A549 (cell line): ENCODE results near the gene ODC1. TPM values are rescaled to one million over a fixed set of nuclear protein-coding genes. Genes with fewer than 3 reads are reported as not detected.

Experiments used
- ATAC-seq, 2 experiments: fragments of 200-7000 bp in 1 of 2; fragments of >200 bp in 1 of 2; cut with Nextera tagmentation in 1 of 2; cut with Tn5 transposase in 1 of 2; 3 replicates each; pipeline versions ENCODE4 v1.8.0 to v1.9.1; 2018 to 2020; ENCODE audit warnings: mild to moderate bottlenecking in 1 of 2, moderate library complexity in 1 of 2
- CTCF ChIA-PET: fragments of 300-600 bp; sonication (Branson Sonifier 250); formaldehyde crosslinking; extraction: SDS; loops from one replicate; lab custom pipeline; 2021; ENCODE audit warnings: antibody characterized with exemption, inconsistent platforms; lab: Yijun Ruan, JAX
- POLR2A ChIA-PET: fragments of 350-600 bp; formaldehyde crosslinking; extraction: SDS; loops from one replicate; lab custom pipeline; 2021; ENCODE audit warnings: antibody characterized with exemption, inconsistent platforms; lab: Yijun Ruan, JAX
- DNase-seq, 2 experiments: peaks; one replicate each; pipeline versions ENCODE4 v3.0.0 to v3.0.0-alpha.2; 2011 to 2016; ENCODE audit warnings: low read depth in 1 of 2, low spot score in 1 of 2
- FAIRE-seq: peaks from 2 replicates; lab custom pipeline; 2011; peaks lifted over from hg19 to GRCh38; lab: Jason Lieb, UNC
- H3K27ac ChIP-seq, 2 experiments: fragments of >200 bp; sonication (Bioruptor Twin); formaldehyde crosslinking; 3 replicates each; pipeline ENCODE4 v1.5.1; 2016 to 2017
- H3K4me1 ChIP-seq: fragments of >200 bp; sonication (Bioruptor Twin); formaldehyde crosslinking; 3 replicates; pipeline ENCODE4 v1.6.1; 2016
- H3K4me2 ChIP-seq: fragments of >200 bp; sonication (Bioruptor Twin); formaldehyde crosslinking; 3 replicates; pipeline ENCODE4 v1.6.1; 2016
- H3K4me3 ChIP-seq: fragments of >200 bp; sonication (Bioruptor Twin); formaldehyde crosslinking; 3 replicates; pipeline ENCODE4 v1.5.1; 2016
- H3K9me3 ChIP-seq: fragments of >200 bp; sonication (Bioruptor Twin); formaldehyde crosslinking; 3 replicates; pipeline ENCODE4 v1.6.1; 2016
- BCL3 ChIP-seq: fragments of >200 bp; sonication (Bioruptor Twin); formaldehyde crosslinking; IDR thresholded peaks from 3 replicates; pipeline ENCODE4 v1.6.1; 2016
- CBX8 ChIP-seq: fragments of 200-600 bp; sonication (generic); IDR thresholded peaks from 2 replicates; pipeline ENCODE4 v1.6.1; 2016
- CHD2 ChIP-seq: fragments of 150-350 bp; IDR thresholded peaks from 2 replicates; pipeline ENCODE4 v1.6.1; 2014; ENCODE audit warnings: low read length; ENCODE audit not compliant: partially characterized antibody
- CTCF ChIP-seq: fragments of >200 bp; sonication (Bioruptor Twin); formaldehyde crosslinking; IDR thresholded peaks from 3 replicates; pipeline ENCODE4 v1.5.1; 2016
- EP300 ChIP-seq, 2 experiments: fragments of >200 bp; sonication (Bioruptor Twin); formaldehyde crosslinking; IDR thresholded peaks; 2 replicates in 1 of 2; 3 replicates in 1 of 2; pipeline ENCODE4 v1.6.1; 2016 to 2017
- FOSL2 ChIP-seq, 2 experiments: fragments of 450-650 bp in 1 of 2; fragments of >200 bp in 1 of 2; sonication (Bioruptor Twin) in 1 of 2; formaldehyde crosslinking; IDR thresholded peaks; 2 replicates each; pipeline versions ENCODE4 v1.5.0 to v1.6.1; 2016 to 2020; ENCODE audit warnings: mild to moderate bottlenecking in 1 of 2, moderate library complexity in 1 of 2
- FOXS1 ChIP-seq: fragments of 250-450 bp; sonication (Bioruptor Pico); IDR thresholded peaks from 2 replicates; pipeline ENCODE4 v1.5.0; 2020; ENCODE audit warnings: mild to moderate bottlenecking, moderate library complexity
- HES2 ChIP-seq: fragments of >200 bp; sonication (Bioruptor Twin); formaldehyde crosslinking; IDR thresholded peaks from 2 replicates; pipeline ENCODE4 v1.6.1; 2016
- HEYL ChIP-seq: fragments of 250-450 bp; sonication (Bioruptor Pico); IDR thresholded peaks from 2 replicates; pipeline ENCODE4 v1.8.0; 2021; ENCODE audit warnings: mild to moderate bottlenecking, moderate library complexity
- KDM5A ChIP-seq: fragments of 200-600 bp; sonication (generic); IDR thresholded peaks from 2 replicates; pipeline ENCODE4 v1.6.1; 2016; ENCODE audit warnings: antibody characterized with exemption, mild to moderate bottlenecking
- NFE2L2 ChIP-seq: fragments of 150-350 bp; conservative IDR thresholded peaks from 2 replicates; pipeline ENCODE4 v1.6.1; 2014; ENCODE audit warnings: low read length
- NPAS2 ChIP-seq: fragments of 250-450 bp; sonication (Bioruptor Pico); IDR thresholded peaks from 2 replicates; pipeline ENCODE4 v1.8.0; 2022; ENCODE audit warnings: mild to moderate bottlenecking, moderate library complexity, borderline replicate concordance
- RAD21 ChIP-seq, 2 experiments: fragments of >200 bp in 1 of 2; sonication (Bioruptor Twin) in 1 of 2; formaldehyde crosslinking in 1 of 2; IDR thresholded peaks in 1 of 2; conservative IDR thresholded peaks in 1 of 2; 2 replicates in 1 of 2; 3 replicates in 1 of 2; pipeline ENCODE4 v1.6.1; 2012 to 2018; ENCODE audit warnings: inconsistent platforms in 1 of 2
- RFX5 ChIP-seq: fragments of 450-650 bp; IDR thresholded peaks from 2 replicates; pipeline ENCODE4 v1.7.1; 2014; ENCODE audit warnings: antibody characterized with exemption, mild to moderate bottlenecking, moderate library complexity
- RNF2 ChIP-seq: fragments of 200-600 bp; sonication (generic); IDR thresholded peaks from 2 replicates; pipeline ENCODE4 v1.6.1; 2016; ENCODE audit warnings: low read depth, mild to moderate bottlenecking, antibody characterized with exemption, moderate library complexity, borderline replicate concordance
- TFCP2L1 ChIP-seq: fragments of 250-450 bp; sonication (Bioruptor Pico); IDR thresholded peaks from 2 replicates; pipeline ENCODE4 v1.5.0; 2021; ENCODE audit warnings: mild to moderate bottlenecking
- TP53 ChIP-seq: fragments of 250-450 bp; sonication (Bioruptor Pico); IDR thresholded peaks from 2 replicates; pipeline ENCODE4 v1.5.0; 2021; ENCODE audit warnings: mild to moderate bottlenecking, moderate library complexity
- ZC3H11A ChIP-seq: fragments of 450-650 bp; IDR thresholded peaks from 2 replicates; pipeline ENCODE4 v1.6.1; 2014; ENCODE audit warnings: antibody characterized with exemption, mild to moderate bottlenecking
- ZNF302 ChIP-seq: fragments of 250-450 bp; sonication (Bioruptor Pico); IDR thresholded peaks from 2 replicates; pipeline ENCODE4 v1.9.0; 2021; ENCODE audit warnings: inconsistent platforms, mild to moderate bottlenecking, moderate library complexity
- WGBS: methylation state at CpG from one replicate; pipeline ENCODE4 v1.1.6; 2017; ENCODE audit errors: missing lambda C conversion rate; 5-methylcytosine and 5-hydroxymethylcytosine counted together
- polyA plus RNA-seq, 4 experiments: library from polyadenylated mRNA; depleted of rRNA in 3 of 4; stranded (reverse); fragments of >200 nt; fragmentation: RNase III in 1 of 4; extraction: RNeasy Plus Mini Kit Qiagen cat#74134 plus additional on column Dnase treatment in 1 of 4; gene quantifications; 2 replicates in 3 of 4; 3 replicates in 1 of 4; pipeline ENCODE4 v1.2.3, GENCODE V29; 2011 to 2017
- TF ChIP-seq, protein P1 (sequence below): fragments of 200-600 bp; sonication (generic); IDR thresholded peaks from 2 replicates; pipeline ENCODE4 v1.6.1; 2016; ENCODE audit warnings: antibody characterized with exemption, mild to moderate bottlenecking, moderate library complexity
- TF ChIP-seq, protein P2 (sequence below): fragments of 250-450 bp; sonication (Bioruptor Pico); IDR thresholded peaks from 2 replicates; pipeline ENCODE4 v1.5.0; 2020; ENCODE audit warnings: low read depth, mild to moderate bottlenecking, moderate library complexity

The ODC1 gene
- polyA plus RNA-seq, 2 of the 4 experiments (the other 2 are of a cell fraction) = 57.8 to 265 TPM

- no peak for TF ChIP-seq TFCP2L1
- no peak for TF ChIP-seq ZC3H11A
These were observed 54.5 kb downstream of the ODC1 start (continued) for GRCh38 chr2:10393640-10393982.

GRCh38 chr2:10392951-10393639 is 55.0 kb downstream of the ODC1 start:
- Histone ChIP-seq H3K4me3 (no peak overlapping the region), H3K4me2 (no peak overlapping the region; the same call in 2 of the 3 replicates), H3K27ac (peak overlapping the region; percentile 26 to 47; a peak in 4 of 6 replicates), H3K4me1 (peaks cover 52% of the 10 kb centered on the region), H3K9me3 (no peaks in the 10 kb centered on the region)
- FAIRE-seq = no peak
- TF ChIP-seq EP300 (IDR thresholded peaks at IDR 0.05) = no peak
- TF ChIP-seq, protein P1, sequence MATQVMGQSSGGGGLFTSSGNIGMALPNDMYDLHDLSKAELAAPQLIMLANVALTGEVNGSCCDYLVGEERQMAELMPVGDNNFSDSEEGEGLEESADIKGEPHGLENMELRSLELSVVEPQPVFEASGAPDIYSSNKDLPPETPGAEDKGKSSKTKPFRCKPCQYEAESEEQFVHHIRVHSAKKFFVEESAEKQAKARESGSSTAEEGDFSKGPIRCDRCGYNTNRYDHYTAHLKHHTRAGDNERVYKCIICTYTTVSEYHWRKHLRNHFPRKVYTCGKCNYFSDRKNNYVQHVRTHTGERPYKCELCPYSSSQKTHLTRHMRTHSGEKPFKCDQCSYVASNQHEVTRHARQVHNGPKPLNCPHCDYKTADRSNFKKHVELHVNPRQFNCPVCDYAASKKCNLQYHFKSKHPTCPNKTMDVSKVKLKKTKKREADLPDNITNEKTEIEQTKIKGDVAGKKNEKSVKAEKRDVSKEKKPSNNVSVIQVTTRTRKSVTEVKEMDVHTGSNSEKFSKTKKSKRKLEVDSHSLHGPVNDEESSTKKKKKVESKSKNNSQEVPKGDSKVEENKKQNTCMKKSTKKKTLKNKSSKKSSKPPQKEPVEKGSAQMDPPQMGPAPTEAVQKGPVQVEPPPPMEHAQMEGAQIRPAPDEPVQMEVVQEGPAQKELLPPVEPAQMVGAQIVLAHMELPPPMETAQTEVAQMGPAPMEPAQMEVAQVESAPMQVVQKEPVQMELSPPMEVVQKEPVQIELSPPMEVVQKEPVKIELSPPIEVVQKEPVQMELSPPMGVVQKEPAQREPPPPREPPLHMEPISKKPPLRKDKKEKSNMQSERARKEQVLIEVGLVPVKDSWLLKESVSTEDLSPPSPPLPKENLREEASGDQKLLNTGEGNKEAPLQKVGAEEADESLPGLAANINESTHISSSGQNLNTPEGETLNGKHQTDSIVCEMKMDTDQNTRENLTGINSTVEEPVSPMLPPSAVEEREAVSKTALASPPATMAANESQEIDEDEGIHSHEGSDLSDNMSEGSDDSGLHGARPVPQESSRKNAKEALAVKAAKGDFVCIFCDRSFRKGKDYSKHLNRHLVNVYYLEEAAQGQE = no peak
- no peak for TF ChIP-seq RFX5
- TF ChIP-seq RAD21 (conservative IDR thresholded peaks at IDR 0.05 in 1 of 2, IDR thresholded peaks at IDR 0.05 in 1 of 2) = no peak
- no peak for TF ChIP-seq HEYL (CRISPR knock-in tag)
- TF ChIP-seq, protein P2, sequence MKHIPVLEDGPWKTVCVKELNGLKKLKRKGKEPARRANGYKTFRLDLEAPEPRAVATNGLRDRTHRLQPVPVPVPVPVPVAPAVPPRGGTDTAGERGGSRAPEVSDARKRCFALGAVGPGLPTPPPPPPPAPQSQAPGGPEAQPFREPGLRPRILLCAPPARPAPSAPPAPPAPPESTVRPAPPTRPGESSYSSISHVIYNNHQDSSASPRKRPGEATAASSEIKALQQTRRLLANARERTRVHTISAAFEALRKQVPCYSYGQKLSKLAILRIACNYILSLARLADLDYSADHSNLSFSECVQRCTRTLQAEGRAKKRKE = no peak
- TF ChIP-seq BCL3 = no peak
- no peak for TF ChIP-seq KDM5A
- no peak for TF ChIP-seq CHD2
- TF ChIP-seq TP53 = no peak
- TF ChIP-seq FOXS1 (CRISPR knock-in tag) = no peak
- no peak for TF ChIP-seq ZNF302 (CRISPR knock-in tag)
- no peak for TF ChIP-seq NPAS2 (CRISPR knock-in tag)
- no peak for DNase-seq
- POLR2A ChIA-PET = no interaction called here
- ATAC-seq = no peak
- WGBS = 90% methylated on average over 9 of the region's 9 CpGs
- CTCF ChIA-PET = interaction anchor here (0.7 to 7.8 kb wide), 8 partner anchors 10 to 230 kb away, joined by 3 to 44 read pairs (median 4); no protein-coding TSS in a partner anchor

DNA sequence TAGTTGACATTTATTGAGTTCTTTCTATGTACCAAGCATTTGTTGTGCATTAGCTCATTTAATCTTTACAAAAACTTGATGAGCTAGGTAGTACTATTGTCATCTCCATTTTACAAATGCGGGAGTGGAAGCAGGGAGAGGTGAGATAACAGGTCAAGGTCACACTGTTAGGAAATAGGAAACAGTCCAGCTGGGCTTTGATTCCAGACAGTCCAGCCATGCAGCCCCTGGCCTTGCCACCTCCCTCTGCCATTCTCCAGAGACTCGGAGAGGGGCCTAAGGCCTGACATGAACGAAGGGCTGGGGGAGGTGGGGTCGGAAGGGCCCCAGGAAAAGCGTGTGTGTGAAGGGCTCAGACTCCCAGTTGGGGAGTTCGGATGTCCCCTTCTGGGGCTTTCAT is 55.6 kb downstream of the ODC1 start:
- TF ChIP-seq RNF2 (no peak), CBX8 (no peak), FOSL2 (IDR thresholded peaks at IDR 0.05) (no peak), FOSL2 (CRISPR knock-in tag; IDR thresholded peaks at IDR 0.05) (no peak), HES2 (no peak), CTCF (no peak), NFE2L2 (no peak)
- no peaks in the 10 kb centered on the region for H3K9me3 ChIP-seq
- ChIA-PET POLR2A (no interaction called here), CTCF (interaction anchor here (1.1 to 7.8 kb wide), 8 partner anchors 10 to 195 kb away, joined by 3 to 44 read pairs (median 4); no protein-coding TSS in a partner anchor)
- no peak overlapping the region for H3K4me3 ChIP-seq
- DNase-seq (no peak), FAIRE-seq (no peak), ATAC-seq (no peak)
- peaks cover 54% of the 10 kb centered on the region for H3K4me1 ChIP-seq
- 80% methylated on average over 6 of the region's 6 CpGs for WGBS
- no peak overlapping the region; the same call in 2 of the 3 replicates for H3K4me2 ChIP-seq
- peak overlapping the region; percentile 26 to 47; a peak in 3 of 6 replicates for H3K27ac ChIP-seq
